Measurements from ENCODE around the gene CCL23. TPM values are rescaled to one million over a fixed set of nuclear protein-coding genes. Genes with fewer than 3 reads are reported as not detected.
A peak's percentile ranks its signal among the peaks of the same experiment; 100 is the strongest.

Gene CCL23
- total RNA-seq (2013) = 0.33 TPM
- polyA plus RNA-seq = under 1 TPM in 2 of 3 donors, not detected in 1; 0.31 to 0.89 TPM
- polyA minus RNA-seq = 0.48 TPM in 1 of 2 replicates, not detected in the other
- total RNA-seq = 0 to 10.5 (median 0.35) reads per million in 11 experiments

GRCh38 chr17:36017799-36018198, at the start of gene CCL23:
Gene CCL23, minus strand, starts transcription at chr17:36017972. Its CDS starts 75 bp downstream, at chr17:36017897.
- H3K4me3 ChIP-seq (replicated peaks in 1 of 3; ENCODE audit: low read depth in 2 of 3, low read length in 3 of 3) = peak within 1 kb of the TSS in 1 of 3 experiments; percentile 8
- H3K36me3 Mint-ChIP-seq = peaks cover 5 to 13% of the 10 kb centered on the region in 2 donors
- peak within 1 kb of the TSS; percentile 54 for H2AFZ ChIP-seq (ENCODE audit: insufficient read depth, low read depth, low read length, poor library complexity, severe bottlenecking)
- H3K4me3 Mint-ChIP-seq = peak within 1 kb of the TSS in 1 of 2 donors; percentile 54
- H3K4me1 ChIP-seq (ENCODE audit: control insufficient read depth in 1 of 2, insufficient read depth in 2 of 2, low read length in 2 of 2) = peaks cover 20 to 23% of the 10 kb centered on the region in 2 donors
- peaks cover 27% of the 10 kb centered on the region for H3K4me1 Mint-ChIP-seq
- intact Hi-C loops (cut with micrococcal nuclease) = loop anchor here in 1 of 2 donors (10.0 kb wide), 1 partner anchor 57 kb away; no protein-coding TSS in a partner anchor
- TF ChIP-seq CTCF (IDR thresholded peaks at IDR 0.05) = no peak
- H3K9me3 Mint-ChIP-seq = peaks cover 0 to 12% (median 5%) of the 10 kb centered on the region in 7 donors
- H3K27ac ChIP-seq (ENCODE audit: low read depth in 1 of 2, low read length in 2 of 2) = peak within 1 kb of the TSS; percentile 35 to 55
- peak; percentile 46 to 75 (median 72) for DNase-seq
- peaks cover 0 to 4% of the 10 kb centered on the region in 2 donors for H3K9me3 ChIP-seq (replicated peaks in 1 of 2; ENCODE audit: control insufficient read depth in 1 of 2, insufficient read depth in 1 of 2, low read length in 2 of 2)
- WGBS (ENCODE audit: insufficient coverage) = 21% methylated on average over 4 of the region's 6 CpGs
- H3K27me3 ChIP-seq (ENCODE audit: control insufficient read depth in 2 of 2, insufficient read depth in 2 of 2, low read length in 2 of 2) = no peaks in the 10 kb centered on the region
- H4K20me1 ChIP-seq (ENCODE audit: insufficient read depth, low read length) = no peaks in the 10 kb centered on the region
- H3K27ac Mint-ChIP-seq = peak within 1 kb of the TSS; percentile 51 to 87 (median 72)
- H3K79me2 ChIP-seq (ENCODE audit: insufficient read depth, low read length) = no peaks in the 10 kb centered on the region
- H3K36me3 ChIP-seq (replicated peaks in 1 of 2; ENCODE audit: control insufficient read depth in 1 of 2, insufficient read depth in 2 of 2, low read length in 2 of 2) = no peaks in the 10 kb centered on the region
- no peak within 1 kb of the TSS for H3K9ac ChIP-seq (ENCODE audit: insufficient read depth, low read length, poor library complexity, severe bottlenecking)
- H3K4me2 ChIP-seq (replicated peaks; ENCODE audit: extremely low read depth, low read length, poor library complexity, severe bottlenecking) = peak within 1 kb of the TSS; percentile 36
- no peaks in the 10 kb centered on the region for H3K27me3 Mint-ChIP-seq (ENCODE audit: low read depth in 3 of 3)

GRCh38 chr17:36066365-36066985, 48.7 kb upstream of the CCL23 start:
- DNase-seq = no peak
- 100% methylated on average over 3 of the region's 6 CpGs for WGBS (ENCODE audit: insufficient coverage)
- TF ChIP-seq CTCF (IDR thresholded peaks at IDR 0.05) = no peak
- Histone ChIP-seq H3K4me2 (replicated peaks; ENCODE audit: extremely low read depth, low read length, poor library complexity, severe bottlenecking) (no peak overlapping the region), H4K20me1 (ENCODE audit: insufficient read depth, low read length) (no peaks in the 10 kb centered on the region), H3K36me3 (replicated peaks in 1 of 2; ENCODE audit: control insufficient read depth in 1 of 2, insufficient read depth in 2 of 2, low read length in 2 of 2) (no peaks in the 10 kb centered on the region), H2AFZ (ENCODE audit: insufficient read depth, low read depth, low read length, poor library complexity, severe bottlenecking) (no peak overlapping the region), H3K9me3 (replicated peaks in 1 of 2; ENCODE audit: control insufficient read depth in 1 of 2, insufficient read depth in 1 of 2, low read length in 2 of 2) (no peaks in the 10 kb centered on the region), H3K79me2 (ENCODE audit: insufficient read depth, low read length) (no peaks in the 10 kb centered on the region), H3K9ac (ENCODE audit: insufficient read depth, low read length, poor library complexity, severe bottlenecking) (no peak overlapping the region), H3K27ac (ENCODE audit: low read depth in 1 of 2, low read length in 2 of 2) (no peak overlapping the region), H3K4me1 (ENCODE audit: control insufficient read depth in 1 of 2, insufficient read depth in 2 of 2, low read length in 2 of 2) (peaks cover 6 to 7% of the 10 kb centered on the region in 2 donors), H3K4me3 (replicated peaks in 1 of 3; ENCODE audit: low read depth in 2 of 3, low read length in 3 of 3) (no peak overlapping the region), H3K27me3 (ENCODE audit: control insufficient read depth in 2 of 2, insufficient read depth in 2 of 2, low read length in 2 of 2) (no peaks in the 10 kb centered on the region)
- Mint-ChIP-seq H3K27ac (peak overlapping the region in 1 of 7 donors; percentile 3), H3K4me3 (no peak overlapping the region), H3K27me3 (ENCODE audit: low read depth in 3 of 3) (peaks cover 1 to 5% (median 2%) of the 10 kb centered on the region in 3 donors), H3K9me3 (no peaks in the 10 kb centered on the region), H3K36me3 (no peaks in the 10 kb centered on the region), H3K4me1 (peaks cover 9% of the 10 kb centered on the region)
- intact Hi-C loops (cut with micrococcal nuclease) = loop anchor here in 1 of 2 donors (10.0 kb wide), 1 partner anchor 82 kb away; the partner anchor contains the start of genes CCL14 and CCL16

Data from CD14-positive monocyte (primary cell).